ENCODE data around the gene APOL4. TPM values are rescaled to one million over a fixed set of nuclear protein-coding genes. Genes with fewer than 3 reads are reported as not detected.
"Not testable (repeated sequence)": the region's sequence is repeated elsewhere in the genome, so short reads cannot be mapped to it uniquely, and the experiment has no call there.

Gene APOL4, protein sequence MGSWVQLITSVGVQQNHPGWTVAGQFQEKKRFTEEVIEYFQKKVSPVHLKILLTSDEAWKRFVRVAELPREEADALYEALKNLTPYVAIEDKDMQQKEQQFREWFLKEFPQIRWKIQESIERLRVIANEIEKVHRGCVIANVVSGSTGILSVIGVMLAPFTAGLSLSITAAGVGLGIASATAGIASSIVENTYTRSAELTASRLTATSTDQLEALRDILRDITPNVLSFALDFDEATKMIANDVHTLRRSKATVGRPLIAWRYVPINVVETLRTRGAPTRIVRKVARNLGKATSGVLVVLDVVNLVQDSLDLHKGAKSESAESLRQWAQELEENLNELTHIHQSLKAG
- not detected for total RNA-seq

DNA sequence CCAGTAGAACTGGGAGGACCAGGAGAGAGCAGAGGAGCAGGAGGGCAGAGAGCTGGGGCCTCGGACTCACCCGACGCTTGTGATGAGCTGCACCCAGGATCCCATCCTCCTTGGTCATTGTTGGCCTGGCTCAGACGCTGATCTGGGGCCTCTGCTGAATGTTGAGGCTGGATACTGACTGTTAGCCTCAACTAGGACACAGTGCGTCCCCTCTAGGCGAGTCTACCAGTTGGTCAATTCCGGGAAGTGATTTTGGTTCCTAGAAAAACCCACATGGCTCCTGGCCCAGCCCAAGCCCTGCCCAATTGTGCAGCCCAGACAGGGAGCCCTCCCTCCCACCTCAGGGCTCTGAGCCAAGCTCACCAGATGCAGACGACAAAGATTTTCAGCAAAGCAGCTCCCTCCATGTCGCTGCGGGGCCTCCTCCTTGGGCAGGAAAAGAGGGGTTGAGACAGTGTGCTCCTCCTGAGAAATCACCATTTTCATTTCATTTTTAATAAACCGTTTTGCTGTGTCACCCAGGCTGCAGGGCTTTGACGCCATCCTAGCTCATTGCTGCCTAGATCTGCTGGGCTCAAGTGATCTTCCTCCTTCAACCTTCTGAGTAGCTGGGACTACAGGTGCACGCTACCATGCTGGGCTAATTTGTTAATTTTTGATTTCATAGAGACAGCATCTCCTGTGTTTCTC lies at the start of gene APOL4:
TSS of gene APOL4 (minus strand) at position 180 of the 690 bp plus-strand sequence. CDS start at position 105, 75 bp downstream.
- H3K4me1 ChIP-seq (ENCODE audit: insufficient read depth, low read length), result peaks cover 18% of the 10 kb centered on the region
- no peaks in the 10 kb centered on the region for H3K27me3 ChIP-seq (ENCODE audit: insufficient read depth, low read length)
- no peak within 1 kb of the TSS for H3K4me3 ChIP-seq (ENCODE audit: low read length)
- H3K9me3 ChIP-seq (ENCODE audit: low read depth, low read length), result no peaks in the 10 kb centered on the region

- not testable (repeated sequence) for H3K9me3 ChIP-seq (ENCODE audit: low read depth, low read length); H3K4me3 ChIP-seq (ENCODE audit: low read length); H3K27me3 ChIP-seq (ENCODE audit: insufficient read depth, low read length)
- peaks cover 30% of the 10 kb centered on the region for H3K4me1 ChIP-seq (ENCODE audit: insufficient read depth, low read length)
Measured at GRCh38 chr22:36250292-36250960, 48.8 kb upstream of the APOL4 start.

GRCh38 chr22:36249160-36249559 lies 47.6 kb upstream of the APOL4 start:
- Histone ChIP-seq H3K9me3 (ENCODE audit: low read depth, low read length) (no peaks in the 10 kb centered on the region), H3K27me3 (ENCODE audit: insufficient read depth, low read length) (no peaks in the 10 kb centered on the region), H3K4me3 (ENCODE audit: low read length) (no peak overlapping the region), H3K4me1 (ENCODE audit: insufficient read depth, low read length) (peaks cover 18% of the 10 kb centered on the region)

DNA sequence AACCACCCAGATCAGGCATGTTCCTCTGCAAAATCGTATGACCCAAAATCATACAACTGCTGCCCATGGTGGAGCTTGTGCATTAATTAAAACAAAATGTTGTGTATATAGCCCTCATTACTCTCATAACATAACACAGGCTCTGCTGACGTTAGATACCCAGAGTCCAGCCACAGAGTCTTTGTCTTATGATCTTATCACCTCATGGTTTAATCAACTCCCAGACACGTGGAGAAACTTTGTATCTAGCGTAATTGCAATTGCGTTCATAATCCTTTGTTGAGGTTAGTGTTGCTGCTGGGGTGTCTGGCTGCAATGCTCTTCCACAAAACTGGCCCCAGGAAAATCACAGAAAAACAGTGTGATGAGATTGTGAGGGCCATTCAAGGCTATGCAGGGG lies 46.3 kb upstream of the APOL4 start:
- no peak overlapping the region for H3K4me3 ChIP-seq (ENCODE audit: low read length)
- no peaks in the 10 kb centered on the region for H3K27me3 ChIP-seq (ENCODE audit: insufficient read depth, low read length)
- H3K4me1 ChIP-seq (ENCODE audit: insufficient read depth, low read length), result peaks cover 6% of the 10 kb centered on the region
- no peaks in the 10 kb centered on the region for H3K9me3 ChIP-seq (ENCODE audit: low read depth, low read length)

- Histone ChIP-seq H3K4me1 (ENCODE audit: insufficient read depth, low read length) (no peaks in the 10 kb centered on the region), H3K4me3 (ENCODE audit: low read length) (no peak overlapping the region), H3K27me3 (ENCODE audit: insufficient read depth, low read length) (no peaks in the 10 kb centered on the region), H3K9me3 (ENCODE audit: low read depth, low read length) (no peaks in the 10 kb centered on the region)
Measured at GRCh38 chr22:36246718-36247117, 45.1 kb upstream of the APOL4 start.

GRCh38 chr22:36245805-36246356 lies 44.3 kb upstream of the APOL4 start:
- no peaks in the 10 kb centered on the region for H3K9me3 ChIP-seq (ENCODE audit: low read depth, low read length)
- H3K27me3 ChIP-seq (ENCODE audit: insufficient read depth, low read length), result no peaks in the 10 kb centered on the region
- no peak overlapping the region for H3K4me3 ChIP-seq (ENCODE audit: low read length)
- H3K4me1 ChIP-seq (ENCODE audit: insufficient read depth, low read length), result no peaks in the 10 kb centered on the region

DNA sequence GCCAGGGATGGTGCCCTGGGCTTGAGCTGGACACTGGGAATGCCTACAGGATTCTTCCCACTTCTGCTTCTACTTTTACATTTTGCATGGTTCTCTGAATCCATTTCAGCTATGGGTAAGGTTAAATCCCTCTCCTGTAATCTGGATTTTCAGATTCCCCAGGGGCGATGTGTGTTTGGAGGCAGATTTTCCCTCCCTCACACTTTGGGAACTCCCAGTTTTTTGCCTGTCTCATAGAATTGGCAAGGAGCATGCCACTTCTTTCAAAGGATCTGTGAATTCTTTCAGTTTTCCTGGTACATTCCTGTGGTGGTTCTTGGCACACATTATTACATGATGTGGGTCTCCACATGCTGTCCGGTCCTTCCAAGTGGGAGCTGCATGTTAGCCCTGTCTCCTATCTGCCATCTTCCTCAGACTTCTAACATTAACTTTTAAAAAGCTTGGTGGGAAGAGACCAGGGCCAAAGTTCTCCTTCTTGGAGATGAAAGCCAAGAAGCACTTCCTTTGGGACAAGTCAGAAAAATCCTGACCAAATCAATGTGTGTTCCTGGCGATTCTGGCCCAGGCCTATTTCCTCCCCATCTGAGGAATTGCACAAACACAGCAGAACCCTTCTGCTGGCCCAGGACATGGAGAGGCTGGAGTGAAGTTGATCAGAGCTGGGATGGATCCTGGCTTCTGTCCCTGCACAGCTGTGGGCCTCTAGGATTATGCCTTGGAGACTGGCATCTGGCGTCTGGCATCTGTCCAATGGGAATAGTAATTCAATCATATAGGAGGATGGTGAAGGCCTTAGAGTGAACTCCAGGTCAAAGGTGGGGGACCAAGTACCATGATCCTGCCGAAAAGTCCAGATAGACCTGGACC lies 43.1 kb upstream of the APOL4 start:
- no peaks in the 10 kb centered on the region for H3K9me3 ChIP-seq (ENCODE audit: low read depth, low read length)
- no peak overlapping the region for H3K4me3 ChIP-seq (ENCODE audit: low read length)
- no peaks in the 10 kb centered on the region for H3K27me3 ChIP-seq (ENCODE audit: insufficient read depth, low read length)
- H3K4me1 ChIP-seq (ENCODE audit: insufficient read depth, low read length), result peaks cover 4% of the 10 kb centered on the region

- H3K4me1 ChIP-seq (ENCODE audit: insufficient read depth, low read length), result peaks cover 7% of the 10 kb centered on the region
- no peak overlapping the region for H3K4me3 ChIP-seq (ENCODE audit: low read length)
- H3K27me3 ChIP-seq (ENCODE audit: insufficient read depth, low read length), result no peaks in the 10 kb centered on the region
- no peaks in the 10 kb centered on the region for H3K9me3 ChIP-seq (ENCODE audit: low read depth, low read length)
Measured at GRCh38 chr22:36243986-36244385, 42.4 kb upstream of the APOL4 start.

DNA sequence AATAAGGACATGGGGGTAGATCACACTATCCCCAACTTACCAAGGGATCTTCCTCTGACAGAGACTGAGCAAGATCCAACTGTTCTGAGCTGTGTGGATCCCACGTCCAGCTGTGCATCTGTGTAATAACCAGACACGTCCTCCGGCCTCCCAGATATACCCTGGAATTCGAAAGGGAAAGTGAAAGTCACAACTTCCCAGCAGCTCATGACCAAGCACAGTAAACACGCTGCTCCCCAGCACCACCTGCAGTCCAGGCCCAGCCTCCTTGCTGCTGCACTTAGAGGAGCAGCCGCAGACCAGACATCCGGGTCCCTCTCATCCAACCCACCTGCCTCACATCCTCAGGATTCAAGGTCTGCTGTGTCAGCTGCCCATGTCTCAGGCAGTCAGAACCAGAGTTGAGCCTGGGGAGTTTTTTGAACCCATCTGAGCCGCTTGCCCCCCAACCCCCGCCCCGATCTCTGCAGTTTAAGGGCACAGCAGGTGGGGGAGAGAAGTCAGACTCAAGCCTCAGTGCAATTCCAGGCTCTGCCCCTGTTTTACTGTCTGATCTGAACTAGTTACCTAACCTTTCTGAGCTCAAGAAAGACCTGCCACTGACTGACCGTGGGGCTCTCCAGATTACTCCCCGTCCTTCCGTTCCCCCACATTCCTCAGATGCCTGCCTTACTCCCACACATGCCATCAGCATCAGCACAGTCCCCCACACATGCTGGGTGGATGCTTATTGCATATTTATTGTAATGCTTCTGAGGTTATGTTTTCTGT lies 38.0 kb upstream of the APOL4 start, which contains the start of gene APOL2:
TSS of gene APOL2 (minus strand) at position 127 of the 771 bp plus-strand sequence. CDS start 6,365 bp downstream, outside the sequence.
- no peaks in the 10 kb centered on the region for H3K27me3 ChIP-seq (ENCODE audit: insufficient read depth, low read length)
- H3K9me3 ChIP-seq (ENCODE audit: low read depth, low read length), result no peaks in the 10 kb centered on the region
- peak within 1 kb of the TSS; percentile 61 for H3K4me3 ChIP-seq (ENCODE audit: low read length)
- peaks cover 38% of the 10 kb centered on the region for H3K4me1 ChIP-seq (ENCODE audit: insufficient read depth, low read length)

- H3K4me3 ChIP-seq (ENCODE audit: low read length), result peak overlapping the region; percentile 61
- peaks cover 40% of the 10 kb centered on the region for H3K4me1 ChIP-seq (ENCODE audit: insufficient read depth, low read length)
- no peaks in the 10 kb centered on the region for H3K9me3 ChIP-seq (ENCODE audit: low read depth, low read length)
- no peaks in the 10 kb centered on the region for H3K27me3 ChIP-seq (ENCODE audit: insufficient read depth, low read length)
Measured at GRCh38 chr22:36239150-36239400, 37.5 kb upstream of the APOL4 start.

- Histone ChIP-seq H3K4me3 (ENCODE audit: low read length) (peak overlapping the region; percentile 61), H3K9me3 (ENCODE audit: low read depth, low read length) (no peaks in the 10 kb centered on the region), H3K27me3 (ENCODE audit: insufficient read depth, low read length) (no peaks in the 10 kb centered on the region), H3K4me1 (ENCODE audit: insufficient read depth, low read length) (peaks cover 40% of the 10 kb centered on the region)
Measured at GRCh38 chr22:36238373-36239149, 37.0 kb upstream of the APOL4 start.

- peaks cover 47% of the 10 kb centered on the region for H3K4me1 ChIP-seq (ENCODE audit: insufficient read depth, low read length)
- no peaks in the 10 kb centered on the region for H3K27me3 ChIP-seq (ENCODE audit: insufficient read depth, low read length)
- no peaks in the 10 kb centered on the region for H3K9me3 ChIP-seq (ENCODE audit: low read depth, low read length)
- H3K4me3 ChIP-seq (ENCODE audit: low read length), result peak overlapping the region; percentile 61
Measured at GRCh38 chr22:36237462-36238372, 36.1 kb upstream of the APOL4 start.

Measured in mononuclear cell (primary cell).